Peyer's patch (tissue), 4 donors: ENCODE results near the gene SEMA4D.

Experiments
- CTCF ChIP-seq, 6 experiments: fragments of 450-650 bp in 4 of 6; fragments of 200-600 bp in 2 of 6; sonication (generic) in 1 of 6; IDR thresholded peaks; one replicate each; pipeline ENCODE4 v1.5.1; 2017 to 2019; ENCODE audit warnings: antibody characterized with exemption in 6 of 6, mild to moderate bottlenecking in 3 of 6, moderate library complexity in 1 of 6
- POLR2A ChIP-seq, 2 donors: fragments of 450-650 bp; IDR thresholded peaks; one replicate each; pipeline ENCODE4 v1.5.1; 2017; ENCODE audit warnings: antibody characterized with exemption in 2 of 2, mild to moderate bottlenecking in 2 of 2, moderate library complexity in 2 of 2

GRCh38 chr9:89376741-89377351 lies 121.1 kb downstream of the SEMA4D start:
- TF ChIP-seq CTCF (IDR thresholded peaks at IDR 0.05) (no peak), POLR2A (IDR thresholded peaks at IDR 0.05) (no peak)
